ENCODE results near the gene NFAT5.

Gene NFAT5

DNA sequence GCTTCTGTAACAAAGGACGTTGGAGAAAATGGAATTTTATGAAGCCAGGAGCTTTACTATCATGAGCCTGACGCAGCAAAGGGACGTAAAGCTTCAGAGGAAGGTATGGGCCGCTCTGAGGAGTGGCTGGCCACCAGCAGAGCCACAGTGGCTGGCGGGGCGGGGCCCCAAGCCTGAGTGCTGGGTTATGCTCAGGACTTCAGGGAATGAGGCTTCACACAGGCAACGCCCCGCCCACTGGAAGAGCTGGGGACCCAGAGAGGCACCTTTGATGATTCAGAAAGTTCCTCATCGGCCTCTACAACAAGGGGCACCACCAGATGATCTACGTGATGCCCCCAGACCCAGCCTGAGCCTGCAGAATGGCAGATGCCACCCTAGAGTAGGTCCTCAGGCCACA lies 180.2 kb downstream of the NFAT5 start:
- DNase-seq, result no peak

DNA sequence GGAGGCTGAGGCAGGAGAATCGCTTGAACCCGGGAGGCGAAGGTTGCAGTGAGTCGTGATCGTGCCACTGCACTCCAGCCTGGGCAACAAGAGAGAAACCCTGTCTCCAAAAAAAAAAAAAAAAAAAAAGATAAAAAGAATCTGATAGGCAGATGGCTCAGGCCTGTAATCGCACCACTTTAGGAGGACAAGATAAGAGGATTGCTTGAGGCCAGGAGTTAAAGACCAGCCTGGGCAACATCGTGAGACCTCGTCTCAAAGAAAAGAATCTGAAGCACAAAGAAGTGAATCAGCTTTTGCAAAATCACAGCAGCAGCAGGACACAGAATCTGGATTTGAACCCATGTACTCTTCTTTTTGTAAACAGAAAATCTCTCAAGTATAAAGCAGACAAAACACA lies 181.3 kb downstream of the NFAT5 start:
- DNase-seq, result no peak

DNA sequence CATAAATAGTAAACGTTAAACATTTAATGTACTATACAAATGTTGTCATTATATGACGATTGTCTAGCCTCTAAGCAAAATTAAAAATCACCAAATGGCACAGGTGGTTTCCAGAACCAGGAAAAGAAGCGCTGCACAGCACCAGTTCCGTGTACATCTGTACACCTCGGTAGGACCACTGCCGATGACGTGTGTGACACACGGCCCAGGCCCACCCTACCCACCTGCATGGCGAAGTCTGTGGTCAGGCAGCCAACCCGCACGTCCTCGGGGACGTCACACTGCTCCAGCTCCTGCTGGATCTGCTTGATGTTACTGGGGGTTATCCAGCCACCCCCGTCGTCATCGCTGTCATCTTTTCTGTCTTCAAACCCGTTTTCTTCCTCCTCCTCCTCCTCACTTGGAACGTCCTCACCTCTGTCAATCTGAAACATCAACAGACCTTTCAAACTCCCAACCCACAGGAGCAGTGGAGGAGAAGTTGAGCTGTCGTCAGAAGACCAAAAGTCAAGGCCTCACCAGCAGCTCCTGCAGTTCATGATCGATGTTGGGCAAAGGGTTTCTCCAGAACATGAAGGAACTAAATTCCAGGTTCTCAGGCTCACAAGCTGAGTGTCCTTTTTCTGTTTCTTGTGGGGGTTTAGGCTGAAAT lies 183.1 kb downstream of the NFAT5 start:
- DNase-seq, result no peak

DNA sequence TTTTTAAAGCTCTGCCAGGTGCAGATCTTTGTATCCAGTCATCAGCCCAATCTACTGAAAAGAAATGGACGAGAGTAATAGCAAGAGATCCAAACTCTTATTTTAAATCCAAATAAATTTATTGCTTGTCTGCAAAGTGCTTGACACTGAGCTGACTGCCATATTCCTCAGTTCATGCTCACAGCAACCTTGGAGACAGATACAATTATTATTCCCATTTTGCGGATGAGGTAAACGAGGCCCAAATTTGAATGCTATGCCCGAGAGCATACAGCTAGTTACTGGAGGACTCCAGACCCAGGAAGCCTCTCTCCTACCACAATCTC lies 188.3 kb downstream of the NFAT5 start:
- no peak for DNase-seq
